ENCODE measurements around the gene PTPN2.
"Not testable (repeated sequence)": the region's sequence is repeated elsewhere in the genome, so short reads cannot be mapped to it uniquely, and the experiment has no call there.

The PTPN2 gene

DNA sequence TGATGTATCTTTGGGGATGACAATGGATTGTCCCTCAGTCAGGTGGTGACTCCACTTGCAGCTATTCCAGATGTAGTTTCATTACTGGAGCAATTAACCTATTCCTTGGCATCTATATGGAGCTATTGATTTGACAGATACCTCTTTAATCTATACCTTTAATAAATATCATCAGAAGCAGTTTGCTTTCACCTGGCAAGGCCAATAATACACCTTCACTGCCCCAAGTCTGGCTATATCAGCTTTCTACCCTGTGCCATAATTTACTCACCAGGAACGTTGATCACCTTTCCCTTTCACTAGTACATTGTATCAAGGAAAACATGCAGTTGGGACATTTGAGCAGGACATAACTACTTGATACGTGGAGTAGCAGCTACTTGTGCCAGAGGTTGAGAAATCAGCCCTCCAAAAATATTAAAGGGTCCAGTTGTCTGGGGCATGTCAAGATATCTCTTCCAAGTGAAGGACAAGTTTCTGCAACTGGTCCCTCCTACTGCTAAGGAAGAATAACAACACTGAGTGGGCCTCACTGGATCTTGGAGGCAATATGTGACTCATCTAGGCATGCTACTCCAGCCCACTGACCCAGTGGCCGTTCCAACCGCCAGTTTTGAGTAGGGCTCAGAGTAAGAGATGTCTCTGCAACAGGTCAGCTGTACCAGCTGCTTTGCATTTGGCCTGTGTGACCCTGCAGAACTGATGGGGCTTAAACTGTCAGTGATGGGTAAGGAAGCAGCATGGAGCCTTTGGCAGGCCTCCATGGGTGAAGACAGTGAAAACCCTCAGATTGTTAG lies 114.2 kb downstream of the PTPN2 start:
- no peak for DNase-seq

GRCh38 chr18:12769136-12769535 lies 114.9 kb downstream of the PTPN2 start:
- no peak for DNase-seq

- no peak for DNase-seq
Observed at GRCh38 chr18:12768625-12769024, 115.4 kb downstream of the PTPN2 start.

DNA sequence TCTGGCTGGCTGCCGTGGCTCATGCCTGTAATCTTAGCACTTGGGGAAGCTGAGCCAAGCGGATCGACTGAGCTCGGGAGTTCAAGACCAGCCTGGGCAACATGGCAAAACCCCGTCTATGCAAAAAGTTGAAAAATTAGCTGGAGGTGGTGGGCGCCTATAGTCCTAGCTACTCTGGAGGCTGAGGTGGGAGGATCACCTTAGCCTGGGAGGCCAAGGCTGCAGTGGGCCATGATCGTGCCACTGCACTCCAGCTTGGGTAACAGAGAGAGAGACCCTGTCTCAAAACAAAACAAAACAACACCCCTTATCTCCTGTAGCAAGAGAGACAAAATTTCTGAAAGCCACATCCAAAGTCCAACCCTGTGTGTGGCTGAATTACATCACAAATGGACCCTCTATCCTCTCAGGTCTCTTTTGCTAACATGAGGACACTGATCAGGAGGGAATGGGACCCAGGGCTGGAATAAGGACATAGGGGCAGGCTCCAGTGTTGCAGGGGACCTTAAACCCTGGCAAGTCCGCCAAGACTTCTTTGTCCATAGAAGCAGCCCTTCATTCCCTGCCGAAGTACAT lies 116.4 kb downstream of the PTPN2 start:
- DNase-seq: no peak

DNA sequence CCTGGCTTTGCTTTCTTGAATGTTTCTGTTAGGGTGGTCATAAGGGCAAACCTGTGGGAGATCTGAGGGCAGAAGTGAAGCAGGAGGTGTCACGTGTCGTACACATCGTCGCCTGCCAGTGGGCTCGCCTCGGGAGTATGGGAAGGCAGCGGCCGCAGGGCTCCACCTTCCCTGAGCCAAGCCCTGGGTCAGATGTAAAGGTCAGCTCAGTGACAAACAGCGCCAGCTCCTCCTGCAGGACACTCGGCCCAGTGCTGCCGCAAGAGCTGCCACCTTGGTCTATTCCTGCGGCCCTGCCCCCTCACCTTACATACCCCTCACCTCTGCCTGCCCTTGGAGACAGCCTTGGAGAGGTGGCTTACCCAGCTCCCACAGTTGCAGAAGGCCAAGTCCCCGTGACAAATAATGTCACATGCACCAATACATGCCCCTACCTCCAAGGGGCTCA lies 117.0 kb downstream of the PTPN2 start:
- DNase-seq: no peak

- DNase-seq: no peak
Observed at GRCh38 chr18:12765586-12765985, 118.5 kb downstream of the PTPN2 start.

DNA sequence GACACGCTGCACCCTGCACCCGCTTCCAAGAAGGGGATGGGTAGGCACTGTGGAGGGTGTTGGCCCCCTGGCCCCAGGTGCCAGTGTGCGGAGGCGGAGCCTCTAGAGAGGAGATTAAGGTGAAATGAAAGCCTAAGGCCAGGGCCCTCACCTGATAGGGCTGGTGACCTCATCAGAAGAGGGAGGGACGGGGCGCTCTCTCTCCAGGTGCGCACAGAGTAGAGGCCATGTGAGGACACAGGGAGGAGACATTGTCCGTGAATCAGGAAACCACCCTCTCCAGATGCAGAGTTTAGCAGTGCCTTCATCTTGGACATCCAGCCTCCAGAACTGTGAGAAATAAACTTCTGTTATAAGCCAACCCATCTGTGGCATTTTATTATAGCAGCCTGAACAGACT lies 118.9 kb downstream of the PTPN2 start:
- DNase-seq: no peak

DNA sequence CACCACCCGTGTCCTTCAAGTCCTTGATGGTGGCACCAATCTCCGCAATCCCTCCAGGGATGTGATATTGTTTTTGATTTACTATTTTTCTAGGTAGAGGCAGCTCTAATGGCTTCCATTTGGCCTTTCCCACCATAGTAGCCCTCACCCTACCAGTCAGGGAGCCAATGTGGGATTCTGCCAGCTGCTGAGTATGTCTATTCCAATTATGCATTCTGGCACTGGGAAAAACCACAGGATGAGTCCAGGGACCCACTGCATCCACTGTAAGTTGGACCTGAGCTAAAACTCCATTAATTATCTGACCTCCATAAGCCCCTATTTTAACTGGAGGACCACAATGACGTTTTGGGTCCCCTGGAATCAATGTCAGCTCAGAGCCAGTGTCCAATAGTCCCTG lies 125.5 kb downstream of the PTPN2 start:
- not testable (repeated sequence) for DNase-seq

DNA sequence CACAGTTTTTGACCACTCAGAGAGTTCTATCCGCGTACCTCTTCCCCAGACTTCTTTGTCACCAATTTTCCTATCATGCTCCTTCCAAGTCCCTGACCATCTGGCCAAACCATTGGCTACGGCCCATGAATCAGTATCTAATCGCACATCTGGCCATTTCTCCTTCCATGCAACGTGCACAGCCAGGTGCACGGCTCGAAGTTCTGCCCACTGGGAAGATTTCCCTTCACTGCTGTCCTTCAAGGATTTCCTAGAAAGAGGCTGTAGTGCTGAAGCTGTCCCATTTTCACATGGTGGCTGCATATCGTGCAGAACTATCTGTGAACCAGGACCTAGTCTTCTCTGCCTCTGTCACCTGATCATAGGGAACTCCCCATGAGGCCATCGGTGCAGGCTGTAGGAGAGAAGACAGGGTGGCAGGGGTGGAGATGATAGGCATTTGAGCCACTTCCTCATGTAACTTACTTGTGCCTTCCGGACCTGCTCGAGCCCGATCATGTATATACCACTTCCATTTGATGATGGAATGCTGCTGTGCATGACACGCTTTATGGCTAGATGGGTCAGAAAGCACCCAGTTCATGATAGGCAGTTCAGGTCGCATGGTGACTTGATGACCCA lies 127.3 kb downstream of the PTPN2 start:
- DNase-seq: not testable (repeated sequence)

- DNase-seq: not testable (repeated sequence)
Observed at GRCh38 chr18:12755606-12756005, 128.4 kb downstream of the PTPN2 start.

- DNase-seq: no peak
Observed at GRCh38 chr18:12754511-12754910, 129.5 kb downstream of the PTPN2 start.

- DNase-seq: no peak
Observed at GRCh38 chr18:12751891-12752290, 132.1 kb downstream of the PTPN2 start.

DNA sequence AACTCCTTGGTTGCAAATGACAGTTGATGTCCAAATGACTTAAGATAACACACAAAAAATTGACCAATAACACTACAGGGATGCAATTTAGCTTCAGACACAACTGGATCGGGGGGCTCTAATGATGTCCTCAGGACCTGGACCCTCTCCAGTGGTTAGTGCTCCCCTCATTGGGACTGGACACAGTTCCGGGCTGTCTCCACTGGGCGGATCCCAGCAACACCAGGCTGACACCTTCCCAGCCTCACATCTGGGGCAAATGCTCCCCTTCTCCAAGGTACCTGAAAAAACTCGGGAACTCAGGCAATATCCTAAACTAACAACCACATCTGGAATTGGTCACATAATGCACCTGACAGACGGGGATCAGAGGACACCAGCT lies 132.5 kb downstream of the PTPN2 start:
- no peak for DNase-seq

DNA sequence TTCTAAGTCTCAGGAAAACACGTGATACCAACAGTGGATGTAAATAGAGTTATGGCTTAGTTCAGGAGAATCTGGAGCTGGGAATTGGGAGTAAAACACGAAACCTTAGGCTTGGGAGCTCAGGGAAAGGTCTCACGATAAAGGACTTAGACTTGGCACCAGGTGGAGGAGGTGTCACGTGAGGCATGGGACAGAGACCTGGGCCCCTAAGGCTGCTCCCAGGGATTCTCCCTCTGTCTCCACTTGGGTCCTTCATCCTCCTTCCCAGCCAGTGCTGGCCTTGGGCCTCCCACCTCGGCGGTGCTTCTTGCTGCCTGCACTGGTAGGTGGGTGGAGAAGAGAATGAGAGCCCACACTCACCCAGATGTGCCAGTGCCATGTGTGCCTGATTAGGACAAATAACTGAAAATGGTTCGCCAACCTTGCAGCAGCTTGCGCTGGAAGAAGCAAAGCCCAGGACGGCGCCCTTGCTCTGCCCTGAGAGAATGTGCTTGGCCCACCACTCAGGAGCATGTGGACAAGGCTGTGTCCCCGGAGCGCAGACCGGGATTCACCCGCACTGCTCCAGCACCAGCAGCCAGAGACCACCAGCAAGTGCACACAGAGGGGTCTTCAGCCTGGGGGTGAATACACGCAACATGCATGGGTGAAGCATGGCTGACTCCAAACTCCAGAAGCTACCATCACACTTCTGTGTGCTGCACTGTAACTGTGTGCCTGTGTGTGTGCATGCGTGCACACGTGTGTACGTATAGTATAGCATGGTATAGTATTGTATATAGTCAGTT lies 133.1 kb downstream of the PTPN2 start:
- no peak for DNase-seq

DNA sequence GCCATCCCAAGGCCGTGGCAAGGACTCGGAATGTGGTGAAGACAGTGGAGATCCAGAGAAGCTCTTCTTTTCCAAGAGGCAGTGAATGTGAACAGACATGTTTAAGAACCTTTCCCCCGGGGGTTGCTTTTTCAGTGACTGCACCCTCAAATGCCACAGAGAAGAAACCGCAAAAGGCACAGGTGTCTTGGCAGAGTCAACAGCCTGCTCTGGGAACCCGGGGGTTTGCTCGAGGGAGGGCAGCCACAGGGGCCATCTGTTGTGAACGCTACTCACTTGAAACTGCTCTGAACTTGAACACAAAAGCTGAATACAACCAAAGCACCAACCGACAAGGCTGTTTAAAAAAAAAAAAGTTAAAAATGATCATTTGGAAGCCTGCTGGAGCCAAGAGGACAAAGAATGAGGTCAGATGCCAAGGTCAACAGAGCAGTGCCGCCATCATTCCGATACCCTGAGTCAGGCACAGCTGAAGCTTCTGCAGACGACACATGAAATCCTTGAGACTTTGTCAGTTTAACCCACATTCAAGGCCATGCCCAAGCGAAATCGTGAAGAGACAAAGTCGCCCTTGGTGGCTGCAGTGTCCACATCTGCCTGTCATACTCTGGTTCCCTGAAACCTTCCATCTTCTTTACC lies 133.8 kb downstream of the PTPN2 start:
- no peak for DNase-seq

DNA sequence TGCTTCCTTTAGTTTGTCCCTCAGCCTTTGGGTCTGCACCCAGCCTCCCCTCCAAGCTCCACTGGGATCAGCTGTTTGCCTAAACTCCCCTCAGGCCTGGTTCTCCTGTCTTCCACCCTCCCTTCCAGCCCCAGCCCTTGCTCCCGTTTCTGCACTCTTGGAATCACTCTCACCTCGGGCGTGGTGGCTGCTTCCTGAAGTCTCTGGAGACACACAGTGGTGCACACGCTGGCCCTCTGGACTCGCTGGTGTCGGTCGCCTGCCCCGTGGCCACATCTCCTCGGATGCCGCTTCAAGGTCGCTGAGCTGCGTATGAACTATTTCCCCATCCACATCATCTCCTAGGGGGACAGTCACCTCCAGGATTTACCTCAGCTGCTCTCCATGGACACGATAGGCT lies 134.9 kb downstream of the PTPN2 start:
- no peak for DNase-seq

DNA sequence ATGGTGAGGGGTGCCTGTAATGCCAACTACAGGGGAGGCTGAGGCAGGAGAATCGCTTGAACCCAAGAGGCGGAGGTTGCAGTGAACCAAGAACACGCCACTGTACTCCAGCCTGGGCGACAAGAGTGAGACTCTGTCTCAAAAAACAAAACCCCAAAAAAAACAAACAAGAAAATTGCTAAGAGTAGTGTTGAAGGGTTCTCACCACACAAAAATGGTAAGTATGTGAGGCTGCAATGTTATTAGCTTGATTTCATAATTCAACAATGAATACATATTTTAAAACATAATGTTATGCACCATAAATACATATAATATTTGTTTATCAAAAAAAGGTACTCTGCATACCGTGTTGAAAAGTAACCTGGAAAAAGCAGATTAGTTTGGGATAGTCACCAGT lies 135.4 kb downstream of the PTPN2 start:
- no peak for DNase-seq

DNA sequence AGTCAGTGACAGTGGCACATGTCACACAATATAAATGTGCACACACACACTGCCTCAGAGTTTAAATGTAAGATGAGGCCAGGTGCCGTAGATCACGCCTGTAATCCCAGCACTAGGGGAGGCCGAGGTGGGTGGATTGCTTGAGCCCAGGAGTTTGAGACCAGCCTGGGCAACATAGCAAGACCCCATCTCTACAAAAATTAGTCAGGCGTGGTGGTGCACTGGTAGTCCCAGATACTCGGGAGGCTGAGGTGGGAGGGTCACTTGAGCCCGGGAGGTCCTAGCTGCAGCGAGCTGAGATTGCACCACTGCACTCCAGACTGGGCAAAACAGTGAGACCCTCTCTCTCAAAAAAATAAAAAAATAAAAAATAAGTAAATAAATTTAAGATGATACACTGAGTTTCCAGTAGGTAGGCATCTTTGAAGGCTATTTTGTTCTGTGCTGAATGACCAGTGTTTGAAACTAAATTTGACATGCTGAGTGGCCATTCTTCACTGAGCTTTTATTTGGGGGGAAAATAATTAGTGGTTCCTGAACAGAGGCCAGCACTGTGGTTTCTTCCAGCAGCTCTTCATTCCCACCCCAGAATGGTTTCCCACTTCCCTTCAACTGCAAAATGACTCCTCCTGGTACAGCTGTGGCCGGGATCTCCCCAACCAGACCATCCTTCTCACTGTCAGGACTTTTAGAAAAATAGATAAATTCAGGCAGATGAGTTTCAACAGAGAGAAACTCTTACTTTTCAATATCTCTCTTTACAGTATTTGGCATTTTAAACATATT lies 136.3 kb downstream of the PTPN2 start:
- DNase-seq: no peak

GRCh38 chr18:12745095-12745795 lies 138.8 kb downstream of the PTPN2 start:
- DNase-seq: no peak

DNA sequence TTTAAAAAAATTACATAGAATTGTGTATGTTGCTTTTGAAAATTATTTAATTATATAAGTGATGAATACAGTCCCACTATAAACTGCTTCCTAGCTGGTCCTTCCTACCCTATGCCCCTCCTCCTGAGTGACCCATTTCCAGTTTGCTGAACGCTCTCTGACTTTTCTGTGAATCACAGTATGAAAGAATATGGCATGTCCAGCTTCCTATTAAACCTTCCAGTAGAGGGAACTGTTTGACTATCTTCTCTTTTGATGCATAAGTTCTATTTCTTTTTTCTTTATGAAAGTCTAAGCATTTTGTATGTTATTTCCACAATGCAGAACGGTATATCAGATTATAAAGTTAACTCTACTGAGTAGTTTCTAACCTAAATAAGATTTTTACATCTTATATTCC lies 139.9 kb downstream of the PTPN2 start:
- DNase-seq: peak; percentile 20

DNA sequence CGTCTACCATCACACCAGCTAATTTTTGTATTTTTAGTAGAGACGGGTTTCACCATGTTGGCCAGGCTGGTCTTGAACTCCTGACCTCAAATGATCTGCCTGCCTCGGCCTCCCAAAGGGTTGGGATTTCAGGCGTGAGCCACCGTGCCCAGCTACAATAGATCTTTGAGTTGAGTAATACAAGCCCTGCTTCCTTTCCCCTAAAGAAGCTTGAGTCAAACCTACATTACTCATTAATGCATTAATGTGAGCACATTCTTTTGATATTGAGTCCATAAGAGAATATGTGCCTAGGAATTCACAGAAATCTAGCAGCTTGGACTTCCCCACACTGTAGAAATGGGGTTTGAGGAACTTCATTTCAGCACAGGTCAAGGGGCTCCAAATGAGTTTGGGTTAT lies 141.6 kb downstream of the PTPN2 start:
- DNase-seq: no peak
